Ovary (tissue), 9 donors: ENCODE results near the gene CLEC3A. TPM values are rescaled to one million over a fixed set of nuclear protein-coding genes. Genes with fewer than 3 reads are reported as not detected.
"Not testable (repeated sequence)": the region's sequence is repeated elsewhere in the genome, so short reads cannot be mapped to it uniquely, and the experiment has no call there.

ENCODE experiments used
- DNase-seq, 5 donors: peaks; one replicate each; pipeline ENCODE4 v3.0.0-alpha.2; 2019 to 2020
- H3K27ac ChIP-seq, 2 donors: fragments of 200-600 bp; one replicate each; pipeline versions ENCODE4 v1.5.1 to v1.8.0; 2019 to 2022
- H3K27me3 ChIP-seq: fragments of 200-600 bp; one replicate; pipeline ENCODE4 v1.8.0; 2022
- H3K36me3 ChIP-seq: fragments of 200-600 bp; sonication (generic); one replicate; pipeline ENCODE4 v1.5.1; 2019
- H3K4me1 ChIP-seq: one replicate; pipeline ENCODE4 v1.8.1; 2013; ENCODE audit warnings: mild to moderate bottlenecking, moderate library complexity; ENCODE audit not compliant: insufficient read depth
- H3K4me3 ChIP-seq: fragments of 200-600 bp; sonication (generic); one replicate; pipeline ENCODE4 v1.5.1; 2017
- H3K9me3 ChIP-seq, 2 donors: fragments of 200-600 bp in 1 of 2; sonication (generic) in 1 of 2; one replicate each; pipeline versions ENCODE4 v1.5.1 to v1.8.1; 2013 to 2019; ENCODE audit warnings: mild to moderate bottlenecking in 1 of 2, moderate library complexity in 1 of 2
- CTCF ChIP-seq, 3 donors: fragments of 450-650 bp in 2 of 3; fragments of 200-600 bp in 1 of 3; IDR thresholded peaks; one replicate each; pipeline versions ENCODE4 v1.5.1 to v1.8.0; 2016 to 2022; ENCODE audit warnings: antibody characterized with exemption in 3 of 3, mild to moderate bottlenecking in 1 of 3
- EP300 ChIP-seq: sonication (generic); formaldehyde crosslinking; IDR thresholded peaks from one replicate; pipeline ENCODE4 v1.6.1; 2017; ENCODE audit warnings: antibody characterized with exemption
- POLR2A ChIP-seq: fragments of 450-650 bp; IDR thresholded peaks from one replicate; pipeline ENCODE4 v1.6.1; 2017; ENCODE audit warnings: antibody characterized with exemption, mild to moderate bottlenecking, moderate library complexity
- WGBS, 3 donors: extraction: QIAGEN DNeasy Blood & Tissue Kit in 1 of 3; methylation state at CpG; one replicate each; pipeline versions ENCODE4 v1.1.5 to v1.1.7; 2013 to 2017; 5-methylcytosine and 5-hydroxymethylcytosine counted together
- intact Hi-C, 4 donors: fragments of 100-400 bp; cut with DNase I; formaldehyde crosslinking; loops; one replicate each; pipeline versions ENCODE4 v1.11.0 to v1.15.1; 2022 to 2023
- polyA plus RNA-seq, 2 donors: library from polyadenylated mRNA; stranded (reverse); fragments of 200-250 nt in 1 of 2; fragments of 350-450 nt in 1 of 2; fragmentation: Illumina TruSeq in 1 of 2; extraction: RNeasy Lipid Tissue Mini Kit (QIAGEN cat#74804) in 1 of 2; gene quantifications; one replicate each; pipeline ENCODE4 v1.2.3, GENCODE V29; 2013 to 2014
- total RNA-seq, 7 donors: library from RNA; depleted of rRNA in 2 of 7; stranded (reverse); fragments of >200 nt in 2 of 7; fragmentation: NEBNext Ultra II Directional in 3 of 7; extraction: Animal tissue kit (Norgen Biotek cat#: 25700) in 3 of 7; gene quantifications; one replicate each; pipeline versions ENCODE4 v1.1.0 to v1.2.4, GENCODE V29; 2016 to 2023
- donor health status: DM: no; HTN: no; CAD: no; lungs with moderate emphysema.
- donor health status: DM: no; HTN: no; CAD: no.
- donor health status: Bipolar disorder and iron deficiency.
- donor health status: DM: yes; HTN: yes; CAD: no.
- donor health status: DM: no; HTN: no; CAD: no.
- donor health status: DM: yes; HTN: yes; CAD: no.

CLEC3A gene
- total and polyA plus RNA-seq, 9 donors = not detected

GRCh38 chr16:78050734-78051400 is 28.5 kb downstream of the CLEC3A start:
- DNase-seq = no peak
- no peaks in the 10 kb centered on the region for H3K9me3 ChIP-seq
- H3K36me3 ChIP-seq = no peaks in the 10 kb centered on the region
- no peak overlapping the region for H3K4me3 ChIP-seq
- H3K27ac ChIP-seq = no peak overlapping the region
- H3K27me3 ChIP-seq = no peaks in the 10 kb centered on the region
- TF ChIP-seq EP300 (no peak), CTCF (IDR thresholded peaks at IDR 0.05) (no peak), POLR2A (no peak)
- intact Hi-C loops = no loop called here
- 21 to 33% (median 31%) methylated on average over 2 of the region's 2 CpGs for WGBS, 3 donors
- H3K4me1 ChIP-seq = peaks cover under 1% of the 10 kb centered on the region

- H3K4me3 ChIP-seq = no peak overlapping the region
- 77 to 84% (median 77%) methylated on average over 9 of the region's 9 CpGs for WGBS, 3 donors
Measured at GRCh38 chr16:78057803-78058564, 35.6 kb downstream of the CLEC3A start.

GRCh38 chr16:78059806-78060205 is 37.5 kb downstream of the CLEC3A start:
- DNase-seq, H3K4me3 ChIP-seq, H3K36me3 ChIP-seq, H3K9me3 ChIP-seq, H3K4me1 ChIP-seq, H3K27me3 ChIP-seq, intact Hi-C loops, H3K27ac ChIP-seq: not testable (repeated sequence)
- WGBS, 3 donors = 67 to 75% (median 71%) methylated on average over 25 of the region's 25 CpGs

More at GRCh38 chr16:78057803-78058564, 35.6 kb downstream of the CLEC3A start:
- no peaks in the 10 kb centered on the region for H3K4me1 ChIP-seq
- intact Hi-C loops = no loop called here
- DNase-seq = no peak
- no peaks in the 10 kb centered on the region for H3K27me3 ChIP-seq
- no peak overlapping the region for H3K27ac ChIP-seq
- no peaks in the 10 kb centered on the region for H3K9me3 ChIP-seq
- TF ChIP-seq EP300 (no peak), CTCF (IDR thresholded peaks at IDR 0.05) (no peak), POLR2A (no peak)
- H3K36me3 ChIP-seq = no peaks in the 10 kb centered on the region

- DNase-seq = no peak
- WGBS, 3 donors = 15 to 27% (median 20%) methylated on average over 5 of the region's 5 CpGs
- Histone ChIP-seq H3K4me3 (no peak overlapping the region), H3K9me3 (no peaks in the 10 kb centered on the region), H3K4me1 (no peaks in the 10 kb centered on the region), H3K27ac (no peak overlapping the region), H3K27me3 (no peaks in the 10 kb centered on the region), H3K36me3 (no peaks in the 10 kb centered on the region)
- no peak for TF ChIP-seq EP300
- no peak for TF ChIP-seq CTCF (IDR thresholded peaks at IDR 0.05)
- TF ChIP-seq POLR2A = no peak
- intact Hi-C loops = no loop called here
Measured at GRCh38 chr16:78060295-78060694, 37.9 kb downstream of the CLEC3A start.

GRCh38 chr16:78060809-78061208 is 38.5 kb downstream of the CLEC3A start:
- Histone ChIP-seq H3K27me3 (no peaks in the 10 kb centered on the region), H3K4me3 (no peak overlapping the region), H3K27ac (no peak overlapping the region), H3K36me3 (no peaks in the 10 kb centered on the region), H3K9me3 (no peaks in the 10 kb centered on the region), H3K4me1 (no peaks in the 10 kb centered on the region)
- no peak for DNase-seq
- intact Hi-C loops = no loop called here
- WGBS, 3 donors = 33 to 53% (median 46%) methylated on average over 5 of the region's 5 CpGs
- no peak for TF ChIP-seq POLR2A
- TF ChIP-seq EP300 = no peak
- TF ChIP-seq CTCF (IDR thresholded peaks at IDR 0.05) = no peak
